Right lobe of liver (tissue), 4 donors: ENCODE measurements around the gene TBCK.

Source experiments
- CTCF ChIP-seq, 4 donors: fragments of 200-600 bp in 3 of 4; fragments of 450-650 bp in 1 of 4; IDR thresholded peaks; one replicate each; pipeline versions ENCODE4 v1.5.1 to v1.8.0; 2016 to 2022; ENCODE audit warnings: antibody characterized with exemption in 4 of 4, mild to moderate bottlenecking in 2 of 4
- POLR2A ChIP-seq: fragments of 450-650 bp; IDR thresholded peaks from one replicate; pipeline ENCODE4 v1.6.1; 2017; ENCODE audit warnings: antibody characterized with exemption, mild to moderate bottlenecking
- donor health status: DM: no; HTN: no; CAD: no.
- donor health status: DM: no; HTN: no; CAD: no.
- donor health status: DM: no; HTN: yes; CAD: no.

- no peak for TF ChIP-seq CTCF (IDR thresholded peaks at IDR 0.05)
- no peak for TF ChIP-seq POLR2A
These were observed 20.6 kb upstream of the TBCK start for GRCh38 chr4:106336618-106337017.
